H1 (cell line): ENCODE measurements around the gene HECTD4.

Experiments
- CHD2 ChIP-seq: IDR thresholded peaks from 2 replicates; pipeline ENCODE4 v1.6.1; 2012; ENCODE audit warnings: low read length, improper control_type of control experiment
- CTCF ChIP-seq, 3 experiments: IDR thresholded peaks; 1 replicate in 2 of 3; 2 replicates in 1 of 3; pipeline versions ENCODE4 v1.5.1 to v1.6.1; 2011; ENCODE audit warnings: low read length in 3 of 3, mild to moderate bottlenecking in 3 of 3, inconsistent platforms in 2 of 3, low read depth in 1 of 3, moderate library complexity in 1 of 3; ENCODE audit not compliant: insufficient read depth in 1 of 3; ENCODE audit errors: control extremely low read depth in 1 of 3
- EZH2 ChIP-seq: fragments of 200-600 bp; sonication (generic); IDR thresholded peaks from 2 replicates; pipeline ENCODE4 v1.7.1; 2012; ENCODE audit warnings: low read depth, mild to moderate bottlenecking, moderate library complexity, low read length, inconsistent platforms; ENCODE audit not compliant: severe bottlenecking
- PHF8 ChIP-seq: fragments of 200-600 bp; sonication (generic); conservative IDR thresholded peaks from 2 replicates; pipeline ENCODE4 v1.7.1; 2012; ENCODE audit warnings: low read depth, mild to moderate bottlenecking, inconsistent platforms, low read length, moderate library complexity
- POLR2A ChIP-seq, 2 experiments: IDR thresholded peaks; 1 replicate in 1 of 2; 2 replicates in 1 of 2; pipeline ENCODE4 v1.6.1; 2011; ENCODE audit warnings: low read depth in 2 of 2, low read length in 2 of 2, mild to moderate bottlenecking in 2 of 2; ENCODE audit errors: control extremely low read depth in 1 of 2
- RAD21 ChIP-seq, 2 experiments: IDR thresholded peaks in 1 of 2; conservative IDR thresholded peaks in 1 of 2; 2 replicates each; pipeline ENCODE4 v1.6.1; 2011; ENCODE audit warnings: low read depth in 2 of 2, low read length in 2 of 2, improper control_type of control experiment in 1 of 2, inconsistent platforms in 1 of 2, mild to moderate bottlenecking in 1 of 2, moderate library complexity in 1 of 2
- RFX5 ChIP-seq: IDR thresholded peaks from 2 replicates; pipeline ENCODE4 v1.6.1; 2011; ENCODE audit warnings: low read depth, low read length, improper control_type of control experiment, borderline replicate concordance
- TAF1 ChIP-seq: IDR thresholded peaks from 2 replicates; pipeline ENCODE4 v1.6.1; 2011; ENCODE audit warnings: mild to moderate bottlenecking, low read depth, low read length
- USF2 ChIP-seq: IDR thresholded peaks from 2 replicates; pipeline ENCODE4 v1.6.1; 2011; ENCODE audit warnings: low read length, improper control_type of control experiment

GRCh38 chr12:112170376-112170775 is 211.9 kb downstream of the HECTD4 start:
- TF ChIP-seq EZH2 (no peak), USF2 (no peak), CTCF (IDR thresholded peaks at IDR 0.05; ENCODE audit: control extremely low read depth in 1 of 3, insufficient read depth in 1 of 3, low read depth in 1 of 3, low read length in 3 of 3) (peak; percentile 42 to 46 (median 43)), POLR2A (IDR thresholded peaks at IDR 0.05; ENCODE audit: control extremely low read depth in 1 of 2, low read depth in 2 of 2, low read length in 2 of 2) (no peak), TAF1 (no peak), RAD21 (IDR thresholded peaks at IDR 0.05 in 1 of 2, conservative IDR thresholded peaks at IDR 0.05 in 1 of 2; ENCODE audit: low read depth in 2 of 2, low read length in 2 of 2) (peak; percentile 34 to 49; a peak in 3 of 4 replicates), PHF8 (no peak), CHD2 (no peak), RFX5 (no peak)
